HCT116 (cell line): ENCODE results near the gene RPS6KL1. TPM values are rescaled to one million over a fixed set of nuclear protein-coding genes. Genes with fewer than 3 reads are reported as not detected.

Source experiments
- ATAC-seq: fragments of 200-7000 bp; cut with Tn5 transposase; 2 replicates; pipeline ENCODE4 v1.9.1; 2020; ENCODE audit warnings: mild to moderate bottlenecking, moderate library complexity
- BruUV-seq: library from RNA; stranded (reverse); fragments of 400-500 nt; replicated peaks from 2 replicates; lab custom pipeline; 2021; lab: Mats Ljungman, UMichigan
- CTCF ChIA-PET: fragments of 300-600 bp; sonication (Branson Sonifier 250); formaldehyde crosslinking; loops from one replicate; lab custom pipeline; 2021; ENCODE audit warnings: antibody characterized with exemption; lab: Charles Lee
- POLR2A ChIA-PET: fragments of 300-600, 350-600 bp; sonication (Branson Sonifier 250); formaldehyde crosslinking; loops from one replicate; lab custom pipeline; 2021; ENCODE audit warnings: antibody characterized with exemption; lab: Charles Lee
- RAD21 ChIA-PET, 2 experiments: fragments of 300-600 bp; sonication (Branson Sonifier 250); formaldehyde crosslinking; loops; one replicate each; lab custom pipeline; 2023; ENCODE audit warnings: low total read pairs in 2 of 2; ENCODE audit not compliant: uncharacterized antibody in 2 of 2, unreplicated experiment in 2 of 2, low non-redundant PET in 1 of 2; lab: Charles Lee
- DNase-seq: peaks from one replicate; pipeline ENCODE4 v3.0.0-alpha.2; 2010; ENCODE audit warnings: low read depth, low spot score
- H2AFZ ChIP-seq: fragments of 200-600 bp; shearing (Covaris generic), sonication (generic); 2 replicates; pipeline ENCODE4 v1.6.1; 2017; ENCODE audit warnings: low read depth, mixed run types, mixed read lengths, antibody characterized with exemption, low read length; ENCODE audit not compliant: poor library complexity, severe bottlenecking
- H3K27ac ChIP-seq: 2 replicates; pipeline ENCODE4 v1.5.1; 2012; ENCODE audit warnings: low read depth, low read length
- H3K27me3 ChIP-seq: fragments of 200-600 bp; sonication (generic); 2 replicates; pipeline ENCODE4 v1.6.1; 2016; ENCODE audit warnings: mixed run types, low read length, mixed read lengths; ENCODE audit not compliant: insufficient read depth
- H3K36me3 ChIP-seq, 2 experiments: fragments of 200-500 bp in 1 of 2; fragments of 200-600 bp in 1 of 2; sonication (Bioruptor generic) in 1 of 2; sonication (generic) in 1 of 2; 2 replicates each; pipeline versions ENCODE4 v1.5.1 to v1.6.1; 2014 to 2016; ENCODE audit warnings: low read length in 2 of 2, inconsistent platforms in 1 of 2, mixed read lengths in 1 of 2, mixed run types in 1 of 2; ENCODE audit not compliant: insufficient read depth in 2 of 2, control insufficient read depth in 1 of 2
- H3K4me1 ChIP-seq, 2 experiments: fragments of 200-600 bp in 1 of 2; sonication (generic) in 1 of 2; 2 replicates each; pipeline versions ENCODE4 v1.5.1 to v1.6.1; 2012 to 2017; ENCODE audit warnings: low read length in 2 of 2, inconsistent platforms in 1 of 2, mild to moderate bottlenecking in 1 of 2, mixed read lengths in 1 of 2, mixed run types in 1 of 2, moderate library complexity in 1 of 2; ENCODE audit not compliant: insufficient read depth in 2 of 2, control insufficient read depth in 1 of 2
- H3K4me2 ChIP-seq: fragments of 200-600 bp; sonication (generic); 2 replicates; pipeline ENCODE4 v1.6.1; 2017; ENCODE audit warnings: mixed run types, low read length, mixed read lengths
- H3K4me3 ChIP-seq, 2 experiments: fragments of 200-600 bp in 1 of 2; sonication (generic) in 1 of 2; replicated peaks in 1 of 2; 2 replicates each; pipeline ENCODE4 v1.5.1; 2011 to 2016; ENCODE audit warnings: low read length in 2 of 2, control low read depth in 1 of 2, low read depth in 1 of 2, mild to moderate bottlenecking in 1 of 2, mixed read lengths in 1 of 2, mixed run types in 1 of 2
- H3K79me2 ChIP-seq: fragments of 200-600 bp; sonication (generic); 2 replicates; pipeline ENCODE4 v1.6.1; 2017; ENCODE audit warnings: mild to moderate bottlenecking, mixed run types, low read length, moderate library complexity, mixed read lengths; ENCODE audit not compliant: insufficient read depth
- H3K9ac ChIP-seq: fragments of 200-600 bp; sonication (generic); 2 replicates; pipeline ENCODE4 v1.6.1; 2016; ENCODE audit warnings: low read length, mixed read lengths
- H3K9me2 ChIP-seq: fragments of 200-600 bp; sonication (generic), shearing (Covaris generic); 2 replicates; pipeline ENCODE4 v1.6.1; 2017; ENCODE audit warnings: mixed run types, mild to moderate bottlenecking, moderate library complexity; ENCODE audit not compliant: insufficient read depth
- H3K9me3 ChIP-seq, 2 experiments: fragments of 200-500 bp in 1 of 2; fragments of 200-600 bp in 1 of 2; sonication (Bioruptor generic) in 1 of 2; sonication (generic) in 1 of 2; 2 replicates each; pipeline ENCODE4 v1.6.1; 2014 to 2017; ENCODE audit warnings: low read length in 2 of 2, mixed read lengths in 2 of 2, inconsistent platforms in 1 of 2, low read depth in 1 of 2, mild to moderate bottlenecking in 1 of 2, mixed run types in 1 of 2, moderate library complexity in 1 of 2; ENCODE audit not compliant: control insufficient read depth in 1 of 2, insufficient read depth in 1 of 2
- H4K20me1 ChIP-seq: fragments of 200-600 bp; sonication (generic), shearing (Covaris generic); 2 replicates; pipeline ENCODE4 v1.6.1; 2017; ENCODE audit warnings: mixed run types, mild to moderate bottlenecking, moderate library complexity; ENCODE audit not compliant: insufficient read depth
- CEBPB ChIP-seq: IDR thresholded peaks from 2 replicates; pipeline ENCODE4 v1.6.1; 2012; ENCODE audit warnings: low read depth
- CTCF ChIP-seq, 3 experiments: fragments of 200-600 bp in 1 of 3; sonication (generic) in 1 of 3; IDR thresholded peaks in 2 of 3; conservative IDR thresholded peaks in 1 of 3; 2 replicates each; pipeline ENCODE4 v1.5.1; 2012 to 2017; ENCODE audit warnings: low read depth in 2 of 3, low read length in 2 of 3, antibody characterized with exemption in 1 of 3, borderline replicate concordance in 1 of 3, control low read depth in 1 of 3, mild to moderate bottlenecking in 1 of 3, mixed read lengths in 1 of 3, mixed run types in 1 of 3, moderate library complexity in 1 of 3; ENCODE audit not compliant: insufficient read depth in 1 of 3
- EGR1 ChIP-seq: IDR thresholded peaks from 2 replicates; pipeline ENCODE4 v1.6.1; 2012; ENCODE audit warnings: low read depth
- EZH2phosphoT487 ChIP-seq: fragments of 200-600 bp; IDR thresholded peaks from 2 replicates; pipeline ENCODE4 v1.6.1; 2018; ENCODE audit warnings: antibody characterized with exemption, borderline replicate concordance
- POLR2A ChIP-seq: IDR thresholded peaks from 2 replicates; pipeline ENCODE4 v1.7.0; 2011; ENCODE audit warnings: borderline replicate concordance; ENCODE audit not compliant: insufficient read depth, insufficient read length; ENCODE audit errors: extremely low read depth
- RAD21 ChIP-seq: IDR thresholded peaks from 2 replicates; pipeline ENCODE4 v1.6.1; 2012; ENCODE audit warnings: low read depth, mild to moderate bottlenecking
- SIN3A ChIP-seq: IDR thresholded peaks from 2 replicates; pipeline ENCODE4 v1.6.1; 2012; ENCODE audit warnings: low read depth
- SRF ChIP-seq: IDR thresholded peaks from 2 replicates; pipeline ENCODE4 v1.6.1; 2012; ENCODE audit warnings: low read depth
- ZFX ChIP-seq: fragments of 450-650 bp; IDR thresholded peaks from 2 replicates; pipeline ENCODE4 v1.6.1; 2017
- intact Hi-C: fragments of 100-400 bp; cut with micrococcal nuclease; formaldehyde crosslinking; loops from 2 replicates; pipeline ENCODE4 v1.10.0; 2022
- total RNA-seq: library from RNA; stranded (reverse); gene quantifications from one replicate; pipeline ENCODE4 v1.2.1, GENCODE V29; 2021; ENCODE audit not compliant: unreplicated experiment
- TF ChIP-seq, protein P1 (sequence below): IDR thresholded peaks from 2 replicates; pipeline ENCODE4 v1.6.1; 2012
- TF ChIP-seq, protein P2 (sequence below): IDR thresholded peaks from 2 replicates; pipeline ENCODE4 v1.6.1; 2012; ENCODE audit warnings: low read depth

RPS6KL1 gene
- total RNA-seq, 1 experiment from 2014 or later: 6.7 TPM

- no peaks in the 10 kb centered on the region for H3K9me2 ChIP-seq
- H4K20me1 ChIP-seq: no peaks in the 10 kb centered on the region
- H3K4me2 ChIP-seq: no peak overlapping the region
- CTCF ChIA-PET: interaction anchor here (0.7 to 1.7 kb wide), 2 partner anchors 13 to 1945 kb away, joined by 3 to 9 read pairs; no protein-coding TSS in a partner anchor
- RAD21 ChIA-PET: no interaction called here
- intact Hi-C loops: no loop called here
- no TSS peak for BruUV-seq
- no peaks in the 10 kb centered on the region for H3K79me2 ChIP-seq
- H3K4me1 ChIP-seq: peaks cover 0 to 4% of the 10 kb centered on the region in 2 experiments; a peak in 1 of 4 replicates
- no peak overlapping the region for H3K9ac ChIP-seq
- ATAC-seq (no peak), DNase-seq (no peak)
- 0 out of 2 replicates have a peak, but pooled peaks cover 3% of the 10 kb centered on the region for H3K27me3 ChIP-seq
- H3K36me3 ChIP-seq: no peaks in the 10 kb centered on the region
- POLR2A ChIA-PET: no interaction called here
- no peak overlapping the region for H3K4me3 ChIP-seq
- H3K27ac ChIP-seq: no peak overlapping the region
- H2AFZ ChIP-seq: no peak overlapping the region
- H3K9me3 ChIP-seq: no peaks in the 10 kb centered on the region
- TF ChIP-seq, protein P1, sequence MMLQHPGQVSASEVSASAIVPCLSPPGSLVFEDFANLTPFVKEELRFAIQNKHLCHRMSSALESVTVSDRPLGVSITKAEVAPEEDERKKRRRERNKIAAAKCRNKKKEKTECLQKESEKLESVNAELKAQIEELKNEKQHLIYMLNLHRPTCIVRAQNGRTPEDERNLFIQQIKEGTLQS: no peak
- TF ChIP-seq EGR1 (no peak), SIN3A (no peak), CTCF (IDR thresholded peaks at IDR 0.05 in 2 of 3, conservative IDR thresholded peaks at IDR 0.05 in 1 of 3; ENCODE audit: borderline replicate concordance in 1 of 3, insufficient read depth in 1 of 3, low read depth in 2 of 3, low read length in 2 of 3) (no peak), EZH2phosphoT487 (no peak), RAD21 (no peak), SRF (no peak), CEBPB (no peak), POLR2A (no peak), ZFX (no peak)
- TF ChIP-seq, protein P2, sequence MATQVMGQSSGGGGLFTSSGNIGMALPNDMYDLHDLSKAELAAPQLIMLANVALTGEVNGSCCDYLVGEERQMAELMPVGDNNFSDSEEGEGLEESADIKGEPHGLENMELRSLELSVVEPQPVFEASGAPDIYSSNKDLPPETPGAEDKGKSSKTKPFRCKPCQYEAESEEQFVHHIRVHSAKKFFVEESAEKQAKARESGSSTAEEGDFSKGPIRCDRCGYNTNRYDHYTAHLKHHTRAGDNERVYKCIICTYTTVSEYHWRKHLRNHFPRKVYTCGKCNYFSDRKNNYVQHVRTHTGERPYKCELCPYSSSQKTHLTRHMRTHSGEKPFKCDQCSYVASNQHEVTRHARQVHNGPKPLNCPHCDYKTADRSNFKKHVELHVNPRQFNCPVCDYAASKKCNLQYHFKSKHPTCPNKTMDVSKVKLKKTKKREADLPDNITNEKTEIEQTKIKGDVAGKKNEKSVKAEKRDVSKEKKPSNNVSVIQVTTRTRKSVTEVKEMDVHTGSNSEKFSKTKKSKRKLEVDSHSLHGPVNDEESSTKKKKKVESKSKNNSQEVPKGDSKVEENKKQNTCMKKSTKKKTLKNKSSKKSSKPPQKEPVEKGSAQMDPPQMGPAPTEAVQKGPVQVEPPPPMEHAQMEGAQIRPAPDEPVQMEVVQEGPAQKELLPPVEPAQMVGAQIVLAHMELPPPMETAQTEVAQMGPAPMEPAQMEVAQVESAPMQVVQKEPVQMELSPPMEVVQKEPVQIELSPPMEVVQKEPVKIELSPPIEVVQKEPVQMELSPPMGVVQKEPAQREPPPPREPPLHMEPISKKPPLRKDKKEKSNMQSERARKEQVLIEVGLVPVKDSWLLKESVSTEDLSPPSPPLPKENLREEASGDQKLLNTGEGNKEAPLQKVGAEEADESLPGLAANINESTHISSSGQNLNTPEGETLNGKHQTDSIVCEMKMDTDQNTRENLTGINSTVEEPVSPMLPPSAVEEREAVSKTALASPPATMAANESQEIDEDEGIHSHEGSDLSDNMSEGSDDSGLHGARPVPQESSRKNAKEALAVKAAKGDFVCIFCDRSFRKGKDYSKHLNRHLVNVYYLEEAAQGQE: no peak
- TF ChIP-seq, all 23 proteins: peak for 0
Measured at GRCh38 chr14:74865156-74865555, 57.9 kb downstream of the RPS6KL1 start.
